ENCODE results near the gene CDKN1A.

DNA sequence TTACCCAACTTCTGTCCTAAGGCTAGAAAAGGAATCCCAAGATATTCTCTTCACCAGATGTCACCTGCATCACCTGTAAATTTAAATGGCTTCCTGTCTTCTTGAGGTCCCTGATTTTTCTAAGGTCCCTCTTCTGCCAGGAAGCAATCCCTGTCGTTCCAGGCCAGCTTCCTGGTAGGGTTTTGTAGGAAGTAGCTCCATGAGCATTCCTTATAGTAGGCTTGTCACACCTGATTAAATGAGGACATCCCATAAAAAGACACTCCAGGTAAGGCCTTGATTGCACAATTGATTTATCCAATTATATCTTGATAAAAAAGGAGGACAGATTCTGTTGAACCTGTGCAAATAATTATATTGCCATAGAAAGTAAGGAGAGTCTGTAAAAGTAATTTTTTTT is 27.8 kb downstream of the CDKN1A start:
- TF ChIP-seq CTCF (IDR thresholded peaks at IDR 0.05; ENCODE audit: insufficient read depth, low read length) (no peak), POLR2AphosphoS5 (IDR thresholded peaks at IDR 0.05; ENCODE audit: low read depth) (no peak), REST (IDR thresholded peaks at IDR 0.05; ENCODE audit: insufficient replicate concordance, low read depth) (no peak)
